Endodermal cell (in vitro differentiated cells): ENCODE results near the gene TAGAP. TPM values are rescaled to one million over a fixed set of nuclear protein-coding genes. Genes with fewer than 3 reads are reported as not detected.

Experiments used
- DNase-seq: peaks from one replicate; pipeline ENCODE4 v3.0.0-alpha.2; 2017
- H3K27ac ChIP-seq: 2 replicates; pipeline ENCODE4 v1.5.1; 2013; ENCODE audit warnings: mild to moderate bottlenecking, low read depth, low read length, moderate library complexity
- H3K27me3 ChIP-seq: 2 replicates; pipeline ENCODE4 v1.6.1; 2013; ENCODE audit warnings: mild to moderate bottlenecking, low read length, moderate library complexity; ENCODE audit not compliant: insufficient read depth, control insufficient read depth, poor library complexity, severe bottlenecking
- H3K36me3 ChIP-seq: 2 replicates; pipeline ENCODE4 v1.7.0; 2013; ENCODE audit warnings: mild to moderate bottlenecking, low read length, moderate library complexity; ENCODE audit not compliant: control insufficient read depth, insufficient read depth
- H3K4me1 ChIP-seq: one replicate; pipeline ENCODE4 v1.7.0; 2013; ENCODE audit warnings: low read length; ENCODE audit not compliant: control insufficient read depth, insufficient read depth
- H3K4me3 ChIP-seq: 2 replicates; pipeline ENCODE4 v1.5.1; 2013; ENCODE audit warnings: mild to moderate bottlenecking, low read length, moderate library complexity
- H3K9ac ChIP-seq: 2 replicates; pipeline ENCODE4 v1.6.1; 2013; ENCODE audit warnings: mild to moderate bottlenecking, low read length, moderate library complexity; ENCODE audit not compliant: poor library complexity, severe bottlenecking; ENCODE audit errors: extremely low read depth
- H3K9me3 ChIP-seq: 2 replicates; pipeline ENCODE4 v1.6.1; 2013; ENCODE audit warnings: mild to moderate bottlenecking, low read length, moderate library complexity; ENCODE audit not compliant: control insufficient read depth
- H3K27ac Mint-ChIP-seq: 2 replicates; pipeline ENCODE4 v1.8.0; 2020; ENCODE audit warnings: mixed read lengths
- H3K27me3 Mint-ChIP-seq: 2 replicates; pipeline ENCODE4 v1.8.0; 2021; ENCODE audit warnings: mild to moderate bottlenecking, mixed read lengths; ENCODE audit not compliant: insufficient read depth
- H3K36me3 Mint-ChIP-seq: 2 replicates; pipeline ENCODE4 v1.8.0; 2020; ENCODE audit warnings: low read depth, mixed read lengths
- H3K4me1 Mint-ChIP-seq: 2 replicates; pipeline ENCODE4 v1.8.0; 2020; ENCODE audit warnings: mixed read lengths
- H3K4me3 Mint-ChIP-seq: 2 replicates; pipeline ENCODE4 v1.8.0; 2020; ENCODE audit warnings: mild to moderate bottlenecking, moderate library complexity, mixed read lengths
- H3K9me3 Mint-ChIP-seq: 2 replicates; pipeline ENCODE4 v1.8.0; 2020; ENCODE audit warnings: mild to moderate bottlenecking, mixed read lengths
- CTCF ChIP-seq: fragments of 200-600 bp; sonication (generic); conservative IDR thresholded peaks from 2 replicates; pipeline ENCODE4 v1.5.0; 2021; ENCODE audit warnings: antibody characterized with exemption, mild to moderate bottlenecking
- WGBS, 2 experiments: methylation state at CpG; one replicate each; pipeline versions ENCODE4 v1.1.5 to v1.1.7; 2013; ENCODE audit warnings: missing lambda C conversion rate in 2 of 2, mixed read lengths in 1 of 2; ENCODE audit not compliant: insufficient coverage in 1 of 2, insufficient read length in 1 of 2; 5-methylcytosine and 5-hydroxymethylcytosine counted together
- total RNA-seq, 2 donors: library from RNA; stranded (reverse); fragmentation: NEBNext Ultra II Directional in 1 of 2; extraction: Animal tissue kit (Norgen Biotek cat#: 25700) in 1 of 2; gene quantifications; 2 replicates in 1 of 2; 3 replicates in 1 of 2; pipeline ENCODE4 v1.2.1, GENCODE V29; 2021

TAGAP gene
- total RNA-seq, 2 donors from 2014 or later: 0.24 TPM; not detected in 1

GRCh38 chr6:159059885-159060506, 15.2 kb upstream of the TAGAP start:
- no peaks in the 10 kb centered on the region for H3K36me3 Mint-ChIP-seq
- TF ChIP-seq CTCF: no peak
- H3K4me3 Mint-ChIP-seq: no peak overlapping the region
- H3K27me3 Mint-ChIP-seq: peaks cover 32% of the 10 kb centered on the region
- H3K36me3 ChIP-seq: no peaks in the 10 kb centered on the region
- no peak overlapping the region for H3K27ac ChIP-seq
- H3K9me3 ChIP-seq: no peaks in the 10 kb centered on the region
- H3K4me1 ChIP-seq: no peaks in the 10 kb centered on the region
- DNase-seq: peak; percentile 18
- 80 to 92% methylated on average over 1 to 7 of the region's 7 CpGs for WGBS, 2 experiments
- H3K27ac Mint-ChIP-seq: no peak overlapping the region
- H3K4me1 Mint-ChIP-seq: peaks cover 10% of the 10 kb centered on the region
- H3K9me3 Mint-ChIP-seq: no peaks in the 10 kb centered on the region
- H3K4me3 ChIP-seq: no peak overlapping the region
- peaks cover 24% of the 10 kb centered on the region for H3K27me3 ChIP-seq
- no peak overlapping the region for H3K9ac ChIP-seq

- Mint-ChIP-seq H3K4me3 (no peak overlapping the region), H3K4me1 (peaks cover 10% of the 10 kb centered on the region), H3K9me3 (no peaks in the 10 kb centered on the region), H3K27me3 (peaks cover 23% of the 10 kb centered on the region), H3K27ac (no peak overlapping the region), H3K36me3 (no peaks in the 10 kb centered on the region)
- Histone ChIP-seq H3K4me1 (no peaks in the 10 kb centered on the region), H3K36me3 (no peaks in the 10 kb centered on the region), H3K9me3 (no peaks in the 10 kb centered on the region), H3K9ac (no peak overlapping the region), H3K4me3 (no peak overlapping the region), H3K27ac (no peak overlapping the region), H3K27me3 (peaks cover 15% of the 10 kb centered on the region)
- 91 to 94% methylated on average over 2 to 3 of the region's 3 CpGs for WGBS, 2 experiments
- no peak for TF ChIP-seq CTCF
- no peak for DNase-seq
These were observed 14.3 kb upstream of the TAGAP start for GRCh38 chr6:159059141-159059540.

GRCh38 chr6:159056899-159057298, 12.1 kb upstream of the TAGAP start:
- Histone ChIP-seq H3K4me1 (no peaks in the 10 kb centered on the region), H3K27me3 (no peaks in the 10 kb centered on the region), H3K36me3 (no peaks in the 10 kb centered on the region), H3K9ac (no peak overlapping the region), H3K27ac (no peak overlapping the region), H3K9me3 (no peaks in the 10 kb centered on the region), H3K4me3 (no peak overlapping the region)
- no peak for TF ChIP-seq CTCF
- Mint-ChIP-seq H3K27ac (no peak overlapping the region), H3K27me3 (peaks cover 9% of the 10 kb centered on the region), H3K36me3 (no peaks in the 10 kb centered on the region), H3K4me3 (no peak overlapping the region), H3K4me1 (peaks cover 10% of the 10 kb centered on the region), H3K9me3 (no peaks in the 10 kb centered on the region)
- no peak for DNase-seq
- 93 to 95% methylated on average over 3 to 6 of the region's 6 CpGs for WGBS, 2 experiments
